HL-60 (cell line): ENCODE data around the gene FAM83G.

Experiments used
- DNase-seq, 2 experiments: peaks; one replicate each; pipeline ENCODE4 v3.0.0-alpha.2; 2010 to 2020; ENCODE audit warnings: low read depth in 1 of 2, low spot score in 1 of 2
- H3K27ac ChIP-seq: fragments of 250-450 bp; sonication (Bioruptor Pico); replicated peaks from 2 replicates; pipeline ENCODE4 v1.5.1; 2020; ENCODE audit warnings: mild to moderate bottlenecking, moderate library complexity
- H3K27me3 ChIP-seq: fragments of 250-450 bp; sonication (Bioruptor Pico); 2 replicates; pipeline ENCODE4 v1.5.1; 2021; ENCODE audit warnings: mild to moderate bottlenecking, moderate library complexity; ENCODE audit not compliant: insufficient read depth, poor library complexity, severe bottlenecking
- H3K4me3 ChIP-seq: replicated peaks from 2 replicates; pipeline ENCODE4 v1.5.1; 2011; ENCODE audit warnings: mild to moderate bottlenecking, control low read depth, low read length; ENCODE audit not compliant: insufficient read depth
- GABPA ChIP-seq: IDR thresholded peaks from 2 replicates; pipeline ENCODE4 v1.6.1; 2012; ENCODE audit warnings: low read depth
- POLR2AphosphoS5 ChIP-seq: IDR thresholded peaks from 2 replicates; pipeline ENCODE4 v1.6.1; 2012; ENCODE audit warnings: low read depth
- SPI1 ChIP-seq: IDR thresholded peaks from 2 replicates; pipeline ENCODE4 v1.6.1; 2012; ENCODE audit warnings: low read depth, mild to moderate bottlenecking, borderline replicate concordance
- TF ChIP-seq, protein P1 (sequence below): IDR thresholded peaks from one replicate; pipeline ENCODE4 v1.5.1; 2011; ENCODE audit warnings: low read length, control low read depth, inconsistent platforms; ENCODE audit not compliant: insufficient read depth
- TF ChIP-seq, protein P2 (sequence below): IDR thresholded peaks from 2 replicates; pipeline ENCODE4 v1.6.1; 2012; ENCODE audit warnings: low read depth; ENCODE audit not compliant: insufficient replicate concordance

The FAM83G gene

DNA sequence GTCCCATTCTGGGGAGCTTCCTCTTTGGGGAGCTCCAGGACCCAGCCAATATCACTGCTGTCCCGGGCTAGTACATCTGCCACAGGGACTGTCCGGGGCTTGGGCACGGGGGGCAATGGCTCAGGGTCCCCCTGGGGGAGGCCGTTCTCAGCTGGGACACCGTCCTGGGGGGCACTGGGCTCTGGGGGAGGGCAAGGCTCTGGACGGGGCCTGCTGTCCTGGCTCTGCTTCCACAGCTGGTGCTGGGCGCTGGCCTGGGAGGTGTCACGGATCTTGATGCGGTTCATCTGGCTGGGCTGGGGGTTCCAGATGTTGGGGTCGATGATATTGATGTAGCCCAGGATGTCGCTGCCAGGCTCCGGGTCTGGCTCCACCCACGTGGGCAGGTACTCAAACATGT, 26.5 kb downstream of the FAM83G start:
- H3K27me3 ChIP-seq: no peaks in the 10 kb centered on the region
- DNase-seq: no peak
- TF ChIP-seq, protein P1, sequence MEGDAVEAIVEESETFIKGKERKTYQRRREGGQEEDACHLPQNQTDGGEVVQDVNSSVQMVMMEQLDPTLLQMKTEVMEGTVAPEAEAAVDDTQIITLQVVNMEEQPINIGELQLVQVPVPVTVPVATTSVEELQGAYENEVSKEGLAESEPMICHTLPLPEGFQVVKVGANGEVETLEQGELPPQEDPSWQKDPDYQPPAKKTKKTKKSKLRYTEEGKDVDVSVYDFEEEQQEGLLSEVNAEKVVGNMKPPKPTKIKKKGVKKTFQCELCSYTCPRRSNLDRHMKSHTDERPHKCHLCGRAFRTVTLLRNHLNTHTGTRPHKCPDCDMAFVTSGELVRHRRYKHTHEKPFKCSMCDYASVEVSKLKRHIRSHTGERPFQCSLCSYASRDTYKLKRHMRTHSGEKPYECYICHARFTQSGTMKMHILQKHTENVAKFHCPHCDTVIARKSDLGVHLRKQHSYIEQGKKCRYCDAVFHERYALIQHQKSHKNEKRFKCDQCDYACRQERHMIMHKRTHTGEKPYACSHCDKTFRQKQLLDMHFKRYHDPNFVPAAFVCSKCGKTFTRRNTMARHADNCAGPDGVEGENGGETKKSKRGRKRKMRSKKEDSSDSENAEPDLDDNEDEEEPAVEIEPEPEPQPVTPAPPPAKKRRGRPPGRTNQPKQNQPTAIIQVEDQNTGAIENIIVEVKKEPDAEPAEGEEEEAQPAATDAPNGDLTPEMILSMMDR: no peak
- TF ChIP-seq SPI1 (no peak), POLR2AphosphoS5 (no peak), GABPA (no peak)
- TF ChIP-seq, protein P2, sequence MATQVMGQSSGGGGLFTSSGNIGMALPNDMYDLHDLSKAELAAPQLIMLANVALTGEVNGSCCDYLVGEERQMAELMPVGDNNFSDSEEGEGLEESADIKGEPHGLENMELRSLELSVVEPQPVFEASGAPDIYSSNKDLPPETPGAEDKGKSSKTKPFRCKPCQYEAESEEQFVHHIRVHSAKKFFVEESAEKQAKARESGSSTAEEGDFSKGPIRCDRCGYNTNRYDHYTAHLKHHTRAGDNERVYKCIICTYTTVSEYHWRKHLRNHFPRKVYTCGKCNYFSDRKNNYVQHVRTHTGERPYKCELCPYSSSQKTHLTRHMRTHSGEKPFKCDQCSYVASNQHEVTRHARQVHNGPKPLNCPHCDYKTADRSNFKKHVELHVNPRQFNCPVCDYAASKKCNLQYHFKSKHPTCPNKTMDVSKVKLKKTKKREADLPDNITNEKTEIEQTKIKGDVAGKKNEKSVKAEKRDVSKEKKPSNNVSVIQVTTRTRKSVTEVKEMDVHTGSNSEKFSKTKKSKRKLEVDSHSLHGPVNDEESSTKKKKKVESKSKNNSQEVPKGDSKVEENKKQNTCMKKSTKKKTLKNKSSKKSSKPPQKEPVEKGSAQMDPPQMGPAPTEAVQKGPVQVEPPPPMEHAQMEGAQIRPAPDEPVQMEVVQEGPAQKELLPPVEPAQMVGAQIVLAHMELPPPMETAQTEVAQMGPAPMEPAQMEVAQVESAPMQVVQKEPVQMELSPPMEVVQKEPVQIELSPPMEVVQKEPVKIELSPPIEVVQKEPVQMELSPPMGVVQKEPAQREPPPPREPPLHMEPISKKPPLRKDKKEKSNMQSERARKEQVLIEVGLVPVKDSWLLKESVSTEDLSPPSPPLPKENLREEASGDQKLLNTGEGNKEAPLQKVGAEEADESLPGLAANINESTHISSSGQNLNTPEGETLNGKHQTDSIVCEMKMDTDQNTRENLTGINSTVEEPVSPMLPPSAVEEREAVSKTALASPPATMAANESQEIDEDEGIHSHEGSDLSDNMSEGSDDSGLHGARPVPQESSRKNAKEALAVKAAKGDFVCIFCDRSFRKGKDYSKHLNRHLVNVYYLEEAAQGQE: no peak
- H3K4me3 ChIP-seq: no peak overlapping the region
- no peak overlapping the region for H3K27ac ChIP-seq

DNA sequence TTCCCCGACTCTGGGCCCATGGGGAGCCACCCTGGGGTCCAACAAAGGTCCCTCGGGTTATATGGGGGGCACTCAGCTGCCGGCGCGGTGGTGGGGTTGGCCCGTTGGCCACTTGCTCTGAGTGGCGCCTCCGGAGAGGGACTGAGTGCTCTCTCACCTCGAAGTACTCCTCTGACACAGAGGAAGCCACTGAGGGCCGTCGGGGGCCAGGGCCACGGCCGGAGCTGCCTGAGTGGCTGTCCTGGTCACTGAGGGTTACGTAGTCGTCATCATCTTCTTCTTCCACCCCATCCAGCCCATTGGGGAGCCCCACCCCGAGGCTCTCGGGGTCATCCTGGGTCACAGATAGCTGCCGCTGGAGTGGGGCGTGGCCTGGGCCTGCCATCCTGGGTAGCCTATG, 26.9 kb downstream of the FAM83G start:
- Histone ChIP-seq H3K4me3 (no peak overlapping the region), H3K27me3 (no peaks in the 10 kb centered on the region), H3K27ac (no peak overlapping the region)
- DNase-seq: no peak
- TF ChIP-seq GABPA: no peak
- TF ChIP-seq SPI1: no peak

DNA sequence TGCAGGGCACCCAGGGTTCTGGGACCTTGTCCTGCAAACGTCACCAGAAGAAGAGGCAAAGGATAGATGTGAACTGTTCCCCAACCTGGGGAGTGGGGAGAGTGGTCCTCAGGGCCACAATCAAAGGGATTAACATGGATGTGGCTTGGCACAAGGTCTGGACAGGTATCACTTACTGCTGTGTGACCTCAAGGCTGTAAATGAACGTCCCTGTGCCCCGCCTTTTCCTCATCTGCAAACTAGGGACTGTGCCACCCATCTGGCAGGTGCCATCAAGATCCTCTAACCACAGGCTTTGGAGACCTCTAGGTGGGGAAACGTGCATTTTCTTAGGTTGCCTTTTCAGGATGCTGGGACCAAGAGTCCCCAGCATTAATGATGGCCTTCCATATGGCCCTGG, 27.5 kb downstream of the FAM83G start:
- TF ChIP-seq, protein P2: no peak
- TF ChIP-seq SPI1 (no peak), GABPA (no peak), POLR2AphosphoS5 (no peak)
- TF ChIP-seq, protein P1: no peak
- Histone ChIP-seq H3K27ac (no peak overlapping the region), H3K4me3 (no peak overlapping the region), H3K27me3 (no peaks in the 10 kb centered on the region)
- DNase-seq: no peak

DNA sequence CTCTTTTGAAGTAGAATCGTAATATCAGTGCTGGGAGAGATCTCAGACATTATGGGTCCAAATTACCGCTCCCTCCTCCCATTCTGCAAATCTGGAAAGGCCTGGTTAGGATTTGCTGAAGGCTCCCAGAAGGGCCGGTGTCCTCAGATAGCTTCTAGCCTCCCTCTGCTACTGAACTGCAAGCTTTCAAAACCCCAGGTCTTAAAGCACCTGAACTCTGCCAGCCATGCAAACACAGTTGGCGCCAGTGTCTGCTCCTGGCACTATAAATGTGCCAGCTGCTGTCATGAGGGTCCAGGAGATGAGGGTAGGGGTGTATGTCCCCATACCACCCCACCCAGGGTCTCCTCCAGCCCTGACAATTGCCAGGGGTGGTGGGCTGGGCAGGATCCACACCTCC, 28.4 kb downstream of the FAM83G start:
- Histone ChIP-seq H3K27me3 (no peaks in the 10 kb centered on the region), H3K27ac (no peak overlapping the region), H3K4me3 (no peak overlapping the region)
- no peak for DNase-seq
- TF ChIP-seq, protein P1: no peak
- TF ChIP-seq GABPA (no peak), POLR2AphosphoS5 (no peak), SPI1 (no peak)
- TF ChIP-seq, protein P2: no peak
